GM21515 (cell line): ENCODE results near the gene BTLA.
"Not testable (repeated sequence)": the region's sequence is repeated elsewhere in the genome, so short reads cannot be mapped to it uniquely, and the experiment has no call there.

Source experiments
- ATAC-seq: cut with Tn5 transposase; IDR thresholded peaks from one replicate; pipeline ENCODE4 v1.9.1; 2021; ENCODE audit not compliant: unreplicated experiment

BTLA gene

GRCh38 chr3:112492124-112492523 is 7.1 kb downstream of the BTLA start:
- ATAC-seq, result no peak

GRCh38 chr3:112491373-112491772 is 7.9 kb downstream of the BTLA start:
- ATAC-seq, result no peak

- peak; percentile 41 for ATAC-seq
Measured at GRCh38 chr3:112489674-112490479, 9.4 kb downstream of the BTLA start.

- ATAC-seq, result no peak
Measured at GRCh38 chr3:112486811-112487505, 12.3 kb downstream of the BTLA start.

- no peak for ATAC-seq
Measured at GRCh38 chr3:112484352-112484751, 14.9 kb downstream of the BTLA start.

- ATAC-seq, result no peak
Measured at GRCh38 chr3:112482675-112483074, 16.6 kb downstream of the BTLA start.

GRCh38 chr3:112481302-112481721 is 18.0 kb downstream of the BTLA start:
- no peak for ATAC-seq

GRCh38 chr3:112477891-112478290 is 21.4 kb downstream of the BTLA start:
- no peak for ATAC-seq

- ATAC-seq, result no peak
Measured at GRCh38 chr3:112476346-112476745, 22.9 kb downstream of the BTLA start.

- no peak for ATAC-seq
Measured at GRCh38 chr3:112474796-112475195, 24.5 kb downstream of the BTLA start.

- no peak for ATAC-seq
Measured at GRCh38 chr3:112472691-112473090, 26.6 kb downstream of the BTLA start.

GRCh38 chr3:112471596-112472325 is 27.5 kb downstream of the BTLA start:
- no peak for ATAC-seq

GRCh38 chr3:112470788-112471187 is 28.5 kb downstream of the BTLA start:
- ATAC-seq, result no peak

- ATAC-seq, result no peak
Measured at GRCh38 chr3:112469671-112470070, 29.6 kb downstream of the BTLA start.

- no peak for ATAC-seq
Measured at GRCh38 chr3:112467539-112467938, 31.7 kb downstream of the BTLA start.

- ATAC-seq, result no peak
Measured at GRCh38 chr3:112466020-112466419, 33.3 kb downstream of the BTLA start.

- ATAC-seq, result peak; percentile 47
Measured at GRCh38 chr3:112464264-112464663, 35.0 kb downstream of the BTLA start.

GRCh38 chr3:112463250-112463649 is 36.0 kb downstream of the BTLA start:
- peak; percentile 34 for ATAC-seq

- ATAC-seq, result not testable (repeated sequence)
Measured at GRCh38 chr3:112461787-112462186, 37.5 kb downstream of the BTLA start.

GRCh38 chr3:112460519-112461195 is 38.6 kb downstream of the BTLA start:
- peak; percentile 51 for ATAC-seq

- no peak for ATAC-seq
Measured at GRCh38 chr3:112459750-112460149, 39.5 kb downstream of the BTLA start.
